ENCODE results near the gene TCF4.

TCF4 gene

GRCh38 chr18:55577812-55578539 lies 10.0 kb downstream of the TCF4 start:
- TF ChIP-seq CTCF (conservative IDR thresholded peaks at IDR 0.05; ENCODE audit: low read length), result 0 out of 2 replicates have a peak, but pooled peaks have one; percentile 13
- no peak overlapping the region for H3K4me3 ChIP-seq (ENCODE audit: low read length)
- DNase-seq (ENCODE audit: low read depth), result no peak

DNA sequence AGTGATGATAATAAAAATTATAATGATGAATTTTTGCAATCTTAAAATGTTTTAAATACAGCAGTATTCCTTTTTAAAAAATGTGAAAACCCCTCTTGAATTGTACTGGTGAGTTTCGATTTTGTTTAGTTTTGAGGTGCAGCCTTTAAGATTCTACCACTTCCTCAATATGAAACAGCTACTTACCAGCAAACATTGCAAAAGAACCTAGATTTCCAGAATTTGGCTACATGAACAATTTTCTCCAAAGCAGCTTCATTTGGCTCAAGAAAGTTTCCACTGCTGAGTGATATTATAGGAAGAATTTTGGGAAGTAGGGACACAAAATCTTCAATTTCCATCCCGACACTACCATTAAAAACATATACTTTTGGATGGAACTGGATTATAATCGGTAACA lies 12.0 kb downstream of the TCF4 start:
- no peak for DNase-seq (ENCODE audit: low read depth)
- TF ChIP-seq CTCF (conservative IDR thresholded peaks at IDR 0.05; ENCODE audit: low read length), result no peak
- no peak overlapping the region for H3K4me3 ChIP-seq (ENCODE audit: low read length)

DNA sequence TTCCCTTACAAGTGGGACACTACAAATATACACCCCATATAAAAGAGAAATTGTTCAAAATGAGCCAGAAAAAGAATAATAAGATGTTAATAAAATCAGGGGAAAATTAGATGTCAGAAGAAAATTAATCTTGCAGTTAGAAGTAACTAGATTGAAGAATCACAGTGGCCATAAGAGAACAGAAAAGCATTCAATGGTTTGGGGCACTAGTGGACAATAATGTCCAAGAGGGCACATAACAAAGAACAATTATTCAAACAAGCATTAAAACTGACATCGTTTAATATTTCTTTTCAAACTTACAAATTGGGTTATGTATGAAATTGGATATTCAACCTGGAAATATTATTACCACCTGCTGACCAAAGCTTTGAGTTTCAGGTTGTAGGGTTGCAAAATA lies 12.9 kb downstream of the TCF4 start:
- DNase-seq (ENCODE audit: low read depth), result no peak
- H3K4me3 ChIP-seq (ENCODE audit: low read length), result no peak overlapping the region
- no peak for TF ChIP-seq CTCF (conservative IDR thresholded peaks at IDR 0.05; ENCODE audit: low read length)

DNA sequence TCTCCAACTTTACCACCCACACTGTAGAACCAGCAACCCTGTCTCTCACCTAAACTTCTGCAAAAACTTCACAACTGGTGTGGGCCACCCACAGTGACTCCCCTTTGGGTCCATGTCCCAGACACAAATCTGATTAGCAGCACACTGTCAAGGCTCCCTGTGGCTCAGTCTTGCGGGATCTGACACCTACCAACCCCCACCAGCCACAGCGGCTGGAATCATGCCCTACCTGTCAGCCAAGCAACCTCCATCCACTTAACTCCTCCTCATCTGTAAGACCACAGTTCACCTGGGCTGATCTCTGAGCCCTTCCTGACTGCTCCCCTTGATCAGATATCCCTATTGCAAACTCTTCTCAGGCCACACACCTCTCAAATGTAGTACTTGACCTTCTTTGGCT lies 14.6 kb downstream of the TCF4 start:
- no peak for DNase-seq (ENCODE audit: low read depth)
- no peak for TF ChIP-seq CTCF (conservative IDR thresholded peaks at IDR 0.05; ENCODE audit: low read length)
- H3K4me3 ChIP-seq (ENCODE audit: low read length), result no peak overlapping the region

- DNase-seq (ENCODE audit: low read depth), result no peak
- TF ChIP-seq CTCF (conservative IDR thresholded peaks at IDR 0.05; ENCODE audit: low read length), result no peak
Observed at GRCh38 chr18:55570966-55571365, 17.0 kb downstream of the TCF4 start.

GRCh38 chr18:55566456-55566935 lies 21.5 kb downstream of the TCF4 start:
- TF ChIP-seq CTCF (conservative IDR thresholded peaks at IDR 0.05; ENCODE audit: low read length), result no peak
- no peak for DNase-seq (ENCODE audit: low read depth)
- no peak overlapping the region for H3K4me3 ChIP-seq (ENCODE audit: low read length)

More at GRCh38 chr18:55570966-55571365, 17.0 kb downstream of the TCF4 start:
- H3K4me3 ChIP-seq (ENCODE audit: low read length), result no peak overlapping the region

- no peak for TF ChIP-seq CTCF (conservative IDR thresholded peaks at IDR 0.05; ENCODE audit: low read length)
- no peak overlapping the region for H3K4me3 ChIP-seq (ENCODE audit: low read length)
- DNase-seq (ENCODE audit: low read depth), result peak; percentile 24
Observed at GRCh38 chr18:55559739-55560138, 28.3 kb downstream of the TCF4 start.

All from AG10803 (cell line).